Stimulated activated CD8-positive, alpha-beta memory T cell treated with anti-CD3 and anti-CD28 coated beads, Interleukin-7, amount 100 ng/mL, for 4 hours (primary cell): ENCODE measurements around the gene RFXANK.
"Not testable (repeated sequence)": the region's sequence is repeated elsewhere in the genome, so short reads cannot be mapped to it uniquely, and the experiment has no call there.

Experiments used
- DNase-seq, 2 donors: peaks; one replicate each; pipeline ENCODE4 v3.0.0-alpha.2; 2020; ENCODE audit warnings: low read depth in 2 of 2

The RFXANK gene, protein sequence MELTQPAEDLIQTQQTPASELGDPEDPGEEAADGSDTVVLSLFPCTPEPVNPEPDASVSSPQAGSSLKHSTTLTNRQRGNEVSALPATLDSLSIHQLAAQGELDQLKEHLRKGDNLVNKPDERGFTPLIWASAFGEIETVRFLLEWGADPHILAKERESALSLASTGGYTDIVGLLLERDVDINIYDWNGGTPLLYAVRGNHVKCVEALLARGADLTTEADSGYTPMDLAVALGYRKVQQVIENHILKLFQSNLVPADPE

DNA sequence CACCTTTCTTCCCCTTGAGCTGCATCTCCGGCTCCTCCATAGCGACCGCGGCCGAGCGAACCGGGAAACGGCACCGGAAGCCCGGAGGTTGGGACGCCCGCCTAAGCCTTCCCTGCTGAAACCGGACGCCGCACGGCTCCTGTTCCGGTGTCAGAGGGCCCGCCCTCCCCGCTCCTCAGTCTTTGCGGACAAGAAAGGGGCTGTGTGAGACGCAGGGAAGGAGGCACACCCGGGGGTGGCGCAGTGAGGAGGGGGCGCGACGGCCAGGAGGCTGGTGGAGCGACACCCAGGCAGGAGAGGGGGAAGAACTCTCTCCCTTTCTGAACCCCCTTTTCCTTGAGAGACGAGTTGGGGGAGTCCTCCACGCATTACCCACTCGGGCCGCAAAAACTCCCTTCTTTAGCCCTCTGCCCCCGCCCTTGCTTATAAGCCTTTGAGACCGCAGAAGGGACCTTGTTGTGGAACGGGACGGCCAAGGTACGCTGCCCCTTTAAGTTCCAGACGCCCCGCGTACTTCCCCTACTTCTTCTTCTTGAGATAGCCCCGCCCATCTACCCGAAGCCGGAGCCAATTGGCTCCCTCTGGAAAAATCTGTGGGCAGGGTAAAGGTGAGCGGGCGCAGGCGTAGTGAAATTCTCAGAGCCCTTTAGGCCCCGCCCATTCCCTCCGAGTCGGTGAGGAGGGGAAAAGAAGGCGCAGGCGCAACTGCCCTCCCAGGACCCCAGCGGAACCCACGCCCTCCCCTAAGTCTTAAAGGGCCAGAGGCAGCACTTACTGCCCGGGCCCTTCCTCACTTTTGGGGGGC, at the start of gene RFXANK, which contains the start of gene BORCS8:
Gene RFXANK, plus strand, starts transcription at position 181 of the 805 bp plus-strand sequence. CDS start 1,689 bp downstream, outside the sequence.
Gene BORCS8, minus strand, starts transcription at position 75 of the 805 bp plus-strand sequence. Its CDS starts 35 bp downstream, at position 40.
- DNase-seq = peak; percentile 98 to 99

GRCh38 chr19:19142347-19142746, 49.7 kb upstream of the RFXANK start:
- DNase-seq = no peak

DNA sequence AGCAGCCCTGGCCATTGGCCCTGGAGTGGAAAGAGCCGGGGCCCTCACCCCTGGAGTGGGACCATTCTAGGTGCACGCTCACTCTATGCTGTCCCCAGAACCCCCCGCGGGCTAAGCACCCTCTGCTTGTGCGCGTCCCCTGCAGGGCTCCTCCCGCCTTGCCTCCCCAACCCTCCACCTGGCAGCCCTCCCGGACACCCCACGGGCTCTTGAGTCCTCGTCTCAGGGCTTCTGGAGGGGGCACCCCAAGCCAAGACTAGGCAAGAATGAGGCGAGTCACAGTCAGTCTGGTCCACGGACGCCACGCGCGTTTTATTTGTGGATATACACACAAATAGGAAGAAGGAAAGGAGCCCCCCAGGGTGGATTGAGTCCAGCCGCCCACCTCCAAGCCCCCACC, 46.8 kb upstream of the RFXANK start:
- DNase-seq = no peak

- peak; percentile 64 to 66 for DNase-seq
These were observed 46.1 kb upstream of the RFXANK start for GRCh38 chr19:19145684-19146608.

GRCh38 chr19:19146865-19147264, 45.2 kb upstream of the RFXANK start:
- no peak for DNase-seq

- DNase-seq = no peak
These were observed 44.7 kb upstream of the RFXANK start for GRCh38 chr19:19147344-19147743.

DNA sequence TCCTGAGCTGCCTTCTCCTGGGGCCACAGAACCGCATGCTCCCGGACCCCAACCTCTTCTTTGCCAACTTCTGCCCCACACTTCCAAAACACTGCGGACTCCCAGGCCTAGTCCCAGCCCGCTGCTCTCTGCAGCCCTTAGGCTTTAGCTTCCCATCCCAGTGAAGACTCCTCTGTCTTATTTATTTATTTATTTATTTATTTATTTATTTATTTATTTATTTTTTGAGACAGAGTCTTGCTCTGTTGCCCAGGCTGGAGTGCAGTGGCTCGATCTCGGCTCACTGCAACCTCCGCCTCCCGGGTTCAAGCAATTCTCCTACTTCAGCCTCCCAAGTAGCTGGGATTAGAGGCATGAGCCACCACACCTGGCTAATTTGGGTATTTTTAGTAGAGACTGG, 43.6 kb upstream of the RFXANK start:
- DNase-seq = not testable (repeated sequence)

GRCh38 chr19:19149435-19149834, 42.6 kb upstream of the RFXANK start:
- no peak for DNase-seq

DNA sequence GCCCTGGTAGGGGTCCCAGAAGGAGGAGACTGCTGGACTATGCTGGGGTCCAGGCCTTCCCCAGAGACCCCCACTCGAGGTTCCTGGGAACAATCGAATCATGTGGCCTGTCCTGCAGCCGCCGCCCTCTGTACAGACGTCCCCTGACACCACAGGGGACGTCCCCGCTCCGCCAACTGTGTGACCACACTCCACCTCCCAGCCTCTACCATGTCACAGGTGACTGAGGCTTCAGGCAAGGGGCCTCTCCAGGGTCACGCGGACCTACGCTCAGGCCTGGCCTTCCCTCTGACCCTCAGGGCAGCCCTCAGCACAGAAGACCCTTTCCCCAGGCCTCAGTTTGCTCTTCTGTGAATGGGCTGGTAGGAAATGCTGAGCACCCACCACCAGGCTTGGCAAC, 40.6 kb upstream of the RFXANK start:
- no peak for DNase-seq

GRCh38 chr19:19152668-19153384, 39.2 kb upstream of the RFXANK start:
- no peak for DNase-seq

DNA sequence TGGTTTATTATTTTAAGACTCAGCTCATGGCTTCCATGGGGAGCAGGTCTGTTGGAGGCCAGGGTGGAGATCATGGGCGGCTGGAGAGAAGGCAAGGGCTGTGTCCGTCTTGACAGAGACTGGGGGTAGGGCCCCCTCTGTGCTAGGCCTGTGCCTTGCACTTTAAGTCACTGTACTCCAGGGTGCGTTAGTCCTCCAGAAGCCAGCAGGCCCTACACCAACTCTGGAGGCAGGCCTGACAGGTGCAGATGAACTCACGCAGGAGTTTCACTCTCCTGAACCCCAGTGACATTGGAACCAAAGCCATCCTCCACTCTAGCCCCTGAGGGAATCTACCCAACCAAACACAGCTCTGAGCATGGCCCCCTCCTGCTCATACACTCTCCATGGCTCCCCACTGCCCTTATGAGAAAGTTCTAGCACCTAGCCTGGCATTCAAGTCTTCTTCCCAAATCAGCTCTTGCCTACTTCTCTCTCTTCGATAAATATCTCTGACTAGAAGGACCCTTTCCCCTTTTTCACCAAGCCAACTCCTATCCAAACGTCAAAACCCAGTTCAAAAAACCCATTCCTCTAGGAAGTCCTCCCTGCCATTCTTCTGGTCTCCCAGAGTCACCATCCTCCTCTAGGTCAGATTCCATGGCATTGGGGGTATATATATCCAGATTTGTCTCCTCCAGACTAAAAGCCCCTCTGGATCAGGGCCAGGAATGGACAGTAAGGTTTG, 37.1 kb upstream of the RFXANK start:
- no peak for DNase-seq

DNA sequence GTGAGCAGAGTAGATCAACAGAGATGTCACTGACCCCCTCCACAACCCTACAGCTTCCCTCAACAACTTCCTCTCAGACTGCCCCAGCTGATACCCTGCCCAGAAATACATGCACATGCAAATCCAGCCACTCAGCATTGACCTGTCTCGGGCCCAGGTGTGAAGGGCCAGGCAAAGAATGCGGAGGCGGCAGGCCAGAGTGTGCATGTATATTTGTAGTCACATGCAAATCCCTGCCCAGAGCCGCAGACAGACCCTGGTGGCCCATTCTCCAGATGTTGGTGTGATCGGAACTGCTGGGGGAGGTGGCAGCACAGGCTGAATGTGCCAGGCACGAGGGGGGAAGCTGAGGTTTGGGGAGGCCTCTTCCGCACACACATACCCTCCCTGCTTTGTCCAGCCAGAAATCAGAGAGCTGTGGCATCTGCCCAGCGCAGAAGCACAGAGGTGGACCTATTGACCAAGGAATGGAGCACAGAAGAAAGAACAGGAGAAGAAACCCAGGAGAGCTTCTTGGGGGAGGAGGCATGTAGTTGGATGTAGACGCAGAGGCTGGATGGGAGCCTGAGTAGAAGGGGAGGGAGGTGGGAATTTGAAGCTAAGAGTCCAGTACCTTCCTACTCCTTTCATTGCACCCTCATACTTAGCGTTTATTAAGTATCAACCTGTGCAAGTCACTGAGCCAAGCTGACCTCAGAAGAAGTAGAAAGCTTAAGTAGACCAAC, 36.4 kb upstream of the RFXANK start:
- DNase-seq = no peak

- no peak for DNase-seq
These were observed 34.2 kb upstream of the RFXANK start for GRCh38 chr19:19157808-19158207.

DNA sequence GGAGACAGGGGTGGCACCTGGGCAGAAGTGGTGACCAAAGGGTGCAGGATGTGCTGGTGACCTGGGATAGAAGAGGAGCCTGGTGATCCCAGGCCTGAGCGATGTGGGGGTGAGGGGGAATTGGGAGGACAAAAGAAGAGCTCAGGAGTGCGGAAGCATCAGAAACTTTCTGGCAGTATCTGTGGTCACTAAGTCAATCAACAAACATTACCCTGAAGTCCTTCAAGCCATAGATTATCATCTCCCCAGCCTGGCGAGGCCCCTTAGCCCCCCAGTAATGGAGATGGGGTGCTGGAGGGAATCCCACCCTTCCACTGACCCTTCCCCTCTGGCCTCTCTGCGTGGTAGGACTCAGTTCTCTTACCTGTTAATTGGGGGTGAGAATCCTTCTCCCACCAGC, 32.5 kb upstream of the RFXANK start:
- DNase-seq = no peak

- no peak for DNase-seq
These were observed 31.5 kb upstream of the RFXANK start for GRCh38 chr19:19160461-19161035.

- DNase-seq = no peak
These were observed 29.6 kb upstream of the RFXANK start for GRCh38 chr19:19162495-19162894.

DNA sequence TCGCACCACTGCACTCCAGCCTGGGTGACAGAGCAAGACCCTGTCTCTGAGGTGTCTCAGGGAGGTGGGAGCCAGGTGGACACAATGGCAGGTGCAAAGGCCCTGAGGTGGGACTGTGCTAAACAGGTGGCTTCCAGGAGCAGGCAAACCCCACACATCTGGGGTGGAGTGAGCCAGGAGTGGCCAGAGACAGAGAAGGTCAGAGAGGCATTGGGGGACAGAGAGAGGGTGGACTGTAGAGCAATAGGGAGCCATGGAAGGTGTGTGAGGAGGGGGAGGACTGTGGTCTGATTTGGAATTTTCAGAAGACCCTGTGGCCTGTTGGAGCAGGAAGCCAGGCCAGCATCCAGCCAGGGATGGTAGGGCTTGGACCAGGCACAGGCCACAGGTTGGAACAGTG, 26.7 kb upstream of the RFXANK start:
- DNase-seq = no peak

GRCh38 chr19:19167612-19168011, 24.4 kb upstream of the RFXANK start:
- no peak for DNase-seq

- DNase-seq = no peak
These were observed 22.6 kb upstream of the RFXANK start for GRCh38 chr19:19169236-19170052.
